SK-N-SH (cell line): ENCODE measurements around the gene DLG2. TPM values are rescaled to one million over a fixed set of nuclear protein-coding genes. Genes with fewer than 3 reads are reported as not detected.

Source experiments
- CTCF ChIA-PET: fragments of 300-600, 350-600 bp; formaldehyde crosslinking; extraction: SDS; loops from one replicate; lab custom pipeline; 2021; lab: Yijun Ruan, JAX
- POLR2A ChIA-PET: fragments of 350-600 bp; sonication (Branson Sonifier 250); formaldehyde crosslinking; extraction: SDS; loops from one replicate; lab custom pipeline; 2020; ENCODE audit warnings: antibody characterized with exemption, inconsistent platforms; lab: Yijun Ruan, JAX
- DNase-seq: peaks from one replicate; pipeline ENCODE4 v3.0.0; 2012
- H2AFZ ChIP-seq: fragments of 200-600 bp; sonication (generic); 2 replicates; pipeline ENCODE4 v1.8.1; 2016; ENCODE audit warnings: antibody characterized with exemption, mild to moderate bottlenecking, low read depth
- H3F3A ChIP-seq: fragments of 200-600 bp; sonication (generic); replicated peaks from 2 replicates; pipeline ENCODE3; 2016; ENCODE audit warnings: antibody characterized with exemption, mild to moderate bottlenecking; ENCODE audit not compliant: insufficient read depth
- H3K27ac ChIP-seq, 2 experiments: fragments of 200-500 bp in 1 of 2; fragments of 200-600 bp in 1 of 2; sonication (Bioruptor generic) in 1 of 2; sonication (generic), shearing (Covaris generic) in 1 of 2; 2 replicates each; pipeline versions ENCODE4 v1.5.1 to v1.6.1; 2014 to 2016; ENCODE audit warnings: low read depth in 2 of 2, inconsistent platforms in 1 of 2, low read length in 1 of 2, mild to moderate bottlenecking in 1 of 2, mixed read lengths in 1 of 2
- H3K27me3 ChIP-seq: fragments of 200-600 bp; sonication (generic), shearing (Covaris generic); 2 replicates; pipeline ENCODE4 v1.6.1; 2016; ENCODE audit warnings: mixed run types; ENCODE audit not compliant: insufficient read depth
- H3K36me3 ChIP-seq, 2 experiments: fragments of 200-500 bp in 1 of 2; fragments of 200-600 bp in 1 of 2; sonication (Bioruptor generic) in 1 of 2; sonication (generic) in 1 of 2; replicated peaks in 1 of 2; 2 replicates each; pipeline versions ENCODE3 to v1.5.1; 2014 to 2016; ENCODE audit warnings: low read length in 1 of 2, mild to moderate bottlenecking in 1 of 2; ENCODE audit not compliant: insufficient read depth in 2 of 2, control insufficient read depth in 1 of 2
- H3K4me1 ChIP-seq, 2 experiments: fragments of 200-500 bp in 1 of 2; fragments of 200-600 bp in 1 of 2; sonication (Bioruptor generic) in 1 of 2; sonication (generic), shearing (Covaris generic) in 1 of 2; 2 replicates each; pipeline versions ENCODE4 v1.5.1 to v1.6.1; 2014 to 2016; ENCODE audit warnings: low read depth in 1 of 2, low read length in 1 of 2, mixed run types in 1 of 2; ENCODE audit not compliant: insufficient read depth in 2 of 2, control insufficient read depth in 1 of 2
- H3K4me2 ChIP-seq: fragments of 200-600 bp; sonication (generic), shearing (Covaris generic); 2 replicates; pipeline ENCODE4 v1.6.1; 2017; ENCODE audit warnings: mixed run types
- H3K4me3 ChIP-seq, 2 experiments: fragments of 200-500 bp in 1 of 2; fragments of 200-600 bp in 1 of 2; sonication (Bioruptor generic) in 1 of 2; sonication (generic), shearing (Covaris generic) in 1 of 2; 2 replicates each; pipeline versions ENCODE4 v1.5.1 to v1.8.1; 2014 to 2016; ENCODE audit warnings: low read depth in 2 of 2, inconsistent platforms in 1 of 2, low read length in 1 of 2, mild to moderate bottlenecking in 1 of 2, mixed read lengths in 1 of 2, moderate library complexity in 1 of 2
- H3K79me2 ChIP-seq: fragments of 200-600 bp; sonication (generic); 2 replicates; pipeline ENCODE4 v1.8.1; 2017; ENCODE audit warnings: mild to moderate bottlenecking; ENCODE audit not compliant: insufficient read depth
- H3K9ac ChIP-seq: fragments of 200-600 bp; sonication (generic); 2 replicates; pipeline ENCODE4 v1.6.1; 2017; ENCODE audit warnings: mixed run types
- H3K9me2 ChIP-seq: fragments of 200-600 bp; sonication (generic); 2 replicates; pipeline ENCODE4 v1.6.1; 2017; ENCODE audit warnings: mixed run types
- H3K9me3 ChIP-seq: fragments of 200-600 bp; sonication (generic); 2 replicates; pipeline ENCODE4 v1.6.1; 2017; ENCODE audit warnings: mixed run types, mild to moderate bottlenecking, moderate library complexity
- H4K20me1 ChIP-seq: fragments of 200-600 bp; sonication (generic); 2 replicates; pipeline ENCODE4 v1.6.1; 2017; ENCODE audit warnings: mild to moderate bottlenecking, mixed run types; ENCODE audit not compliant: insufficient read depth
- CTCF ChIP-seq: fragments of 200-600 bp; sonication (generic); IDR thresholded peaks from 2 replicates; pipeline ENCODE4 v1.6.1; 2017; ENCODE audit warnings: antibody characterized with exemption, mild to moderate bottlenecking, moderate library complexity
- FOXJ3 ChIP-seq: sonication (generic); formaldehyde crosslinking; IDR thresholded peaks from 2 replicates; pipeline ENCODE4 v1.5.1; 2020; ENCODE audit warnings: mild to moderate bottlenecking, missing genetic modification reagents
- GATA2 ChIP-seq: sonication (generic); formaldehyde crosslinking; IDR thresholded peaks from 2 replicates; pipeline ENCODE4 v1.5.0; 2020; ENCODE audit warnings: mild to moderate bottlenecking, missing genetic modification reagents
- MEF2A ChIP-seq: IDR thresholded peaks from 2 replicates; pipeline ENCODE4 v1.4.0; 2012; ENCODE audit warnings: low read depth, borderline replicate concordance
- MXI1 ChIP-seq: IDR thresholded peaks from 2 replicates; pipeline ENCODE4 v1.6.1; 2012; ENCODE audit warnings: mild to moderate bottlenecking, low read depth, low read length, improper control_type of control experiment
- PBX3 ChIP-seq: IDR thresholded peaks from 2 replicates; pipeline ENCODE4; 2012
- POLR2AphosphoS5 ChIP-seq: IDR thresholded peaks from 2 replicates; pipeline ENCODE4 v1.6.1; 2012; ENCODE audit warnings: low read depth, low read length
- RCOR1 ChIP-seq: fragments of 150-350 bp; IDR thresholded peaks from 2 replicates; pipeline ENCODE4 v1.6.1; 2017; ENCODE audit warnings: antibody characterized with exemption, low read length
- REST ChIP-seq: IDR thresholded peaks from 2 replicates; pipeline ENCODE4 v1.6.1; 2012; ENCODE audit warnings: mild to moderate bottlenecking, low read depth, low read length, moderate library complexity
- RFX5 ChIP-seq: IDR thresholded peaks from 2 replicates; pipeline ENCODE4 v1.6.1; 2012; ENCODE audit warnings: mild to moderate bottlenecking, improper control_type of control experiment, low read length
- TCF12 ChIP-seq: IDR thresholded peaks from 2 replicates; pipeline ENCODE4 v1.4.0; 2012
- USF2 ChIP-seq: fragments of 150-350 bp; IDR thresholded peaks from 2 replicates; pipeline ENCODE4 v1.6.1; 2017; ENCODE audit warnings: antibody characterized with exemption, low read length, low read depth, borderline replicate concordance
- YY1 ChIP-seq: IDR thresholded peaks from 2 replicates; pipeline ENCODE4 v1.4.0; 2012; ENCODE audit warnings: low read depth, mild to moderate bottlenecking
- ZBTB33 ChIP-seq: IDR thresholded peaks from 2 replicates; pipeline ENCODE4 v1.4.0; 2012; ENCODE audit warnings: low read depth, borderline replicate concordance
- WGBS: methylation state at CpG from one replicate; pipeline ENCODE4 v1.1.6; 2017; ENCODE audit warnings: low lambda C conversion rate; 5-methylcytosine and 5-hydroxymethylcytosine counted together
- polyA plus RNA-seq, 3 experiments: library from polyadenylated mRNA; depleted of rRNA; stranded (reverse); fragments of >200 nt; gene quantifications; 2 replicates each; pipeline ENCODE4 v1.2.3, GENCODE V29; 2012

The DLG2 gene
- polyA plus RNA-seq, 1 of the 3 experiments (the other 2 are of a cell fraction): 0.21 TPM

- POLR2A ChIA-PET: no interaction called here
- CTCF ChIA-PET: no interaction called here
Observed at GRCh38 chr11:85257837-85258236, 369.3 kb downstream of the DLG2 start.

GRCh38 chr11:85256433-85256832 is 370.7 kb downstream of the DLG2 start:
- Histone ChIP-seq H3K27ac (no peak overlapping the region), H3K9me3 (no peaks in the 10 kb centered on the region), H2AFZ (no peak overlapping the region), H3K79me2 (no peaks in the 10 kb centered on the region), H3K27me3 (no peaks in the 10 kb centered on the region), H3K9ac (no peak overlapping the region), H4K20me1 (no peaks in the 10 kb centered on the region), H3K4me1 (no peaks in the 10 kb centered on the region), H3K4me3 (no peak overlapping the region), H3K4me2 (no peak overlapping the region), H3K36me3 (no peaks in the 10 kb centered on the region), H3F3A (no peaks in the 10 kb centered on the region), H3K9me2 (no peaks in the 10 kb centered on the region)
- DNase-seq: no peak
- ChIA-PET POLR2A (no interaction called here), CTCF (interaction anchor here (1.4 kb wide), 1 partner anchor 13 kb away, joined by 4 read pairs; no protein-coding TSS in a partner anchor)
- 25% methylated on average over 7 of the region's 7 CpGs for WGBS
- TF ChIP-seq CTCF (no peak), USF2 (no peak), ZBTB33 (no peak), RCOR1 (no peak), YY1 (no peak), FOXJ3 (CRISPR knock-in tag) (no peak), MEF2A (no peak), POLR2AphosphoS5 (no peak)

More at GRCh38 chr11:85257837-85258236, 369.3 kb downstream of the DLG2 start:
- DNase-seq: no peak
- Histone ChIP-seq H3K27me3 (no peaks in the 10 kb centered on the region), H2AFZ (no peak overlapping the region), H3F3A (no peaks in the 10 kb centered on the region), H3K79me2 (no peaks in the 10 kb centered on the region), H3K4me2 (no peak overlapping the region), H3K36me3 (no peaks in the 10 kb centered on the region), H4K20me1 (no peaks in the 10 kb centered on the region), H3K4me1 (no peaks in the 10 kb centered on the region), H3K9me3 (no peaks in the 10 kb centered on the region), H3K27ac (no peak overlapping the region), H3K9me2 (no peaks in the 10 kb centered on the region), H3K9ac (no peak overlapping the region), H3K4me3 (no peak overlapping the region)
- TF ChIP-seq MEF2A (no peak), REST (no peak), PBX3 (no peak), TCF12 (no peak), MXI1 (no peak), RFX5 (no peak), GATA2 (CRISPR knock-in tag) (no peak)
